CD4-positive, alpha-beta T cell treated with Interleukin-4 for 1 hour (primary cell): ENCODE data around the gene MROH2A.
A peak's percentile ranks its signal among the peaks of the same experiment; 100 is the strongest.

Source experiments
- DNase-seq, 2 donors: peaks; one replicate each; pipeline ENCODE4 v3.0.0-alpha.2; 2020 to 2022

Gene MROH2A

GRCh38 chr2:233836359-233836758 is 58.2 kb downstream of the MROH2A start:
- no peak for DNase-seq

DNA sequence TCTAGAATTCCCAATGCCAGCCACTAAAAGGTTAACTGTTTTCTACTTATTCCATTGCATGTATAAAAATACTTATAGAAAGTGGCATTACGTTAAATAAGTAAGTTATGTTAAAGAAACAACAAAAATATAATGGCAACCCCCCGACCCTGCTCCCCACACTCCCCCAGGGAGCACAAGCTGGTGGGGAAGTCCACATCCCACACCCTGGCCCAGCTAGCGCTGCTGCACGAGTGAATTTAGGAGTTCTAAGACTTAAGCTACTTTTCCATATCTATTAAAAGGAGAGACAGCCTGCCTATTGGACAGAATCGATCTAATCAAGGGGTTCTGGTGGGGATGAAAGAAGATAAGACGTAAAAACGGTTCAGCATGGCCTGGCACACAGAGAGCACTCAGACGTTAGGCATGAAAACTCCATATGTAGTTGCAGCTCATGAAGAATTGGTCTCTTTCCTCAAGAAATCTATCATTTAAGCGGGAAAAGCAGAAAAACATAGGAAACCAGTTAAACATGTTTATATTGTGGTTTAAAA is 59.6 kb downstream of the MROH2A start:
- no peak for DNase-seq

DNA sequence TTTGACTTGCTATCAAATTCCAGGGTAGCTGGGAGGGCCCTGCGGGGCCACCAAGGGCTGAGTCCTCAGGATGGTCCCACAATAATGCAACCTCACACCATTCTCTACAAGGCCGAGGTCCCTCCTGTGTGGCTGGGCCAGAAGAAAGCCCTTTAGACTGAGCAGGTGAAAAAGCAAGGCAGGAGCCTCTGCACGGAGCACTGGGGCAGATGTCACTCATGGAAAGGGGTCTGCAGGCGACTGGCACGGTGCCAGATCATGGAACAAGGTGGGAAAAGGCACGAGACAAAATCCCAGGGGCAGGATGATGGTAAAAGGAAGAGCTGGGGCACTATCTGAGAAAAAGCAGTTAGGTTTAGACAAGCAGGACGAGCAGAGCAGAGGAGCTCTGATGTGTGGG is 60.1 kb downstream of the MROH2A start:
- no peak for DNase-seq

DNA sequence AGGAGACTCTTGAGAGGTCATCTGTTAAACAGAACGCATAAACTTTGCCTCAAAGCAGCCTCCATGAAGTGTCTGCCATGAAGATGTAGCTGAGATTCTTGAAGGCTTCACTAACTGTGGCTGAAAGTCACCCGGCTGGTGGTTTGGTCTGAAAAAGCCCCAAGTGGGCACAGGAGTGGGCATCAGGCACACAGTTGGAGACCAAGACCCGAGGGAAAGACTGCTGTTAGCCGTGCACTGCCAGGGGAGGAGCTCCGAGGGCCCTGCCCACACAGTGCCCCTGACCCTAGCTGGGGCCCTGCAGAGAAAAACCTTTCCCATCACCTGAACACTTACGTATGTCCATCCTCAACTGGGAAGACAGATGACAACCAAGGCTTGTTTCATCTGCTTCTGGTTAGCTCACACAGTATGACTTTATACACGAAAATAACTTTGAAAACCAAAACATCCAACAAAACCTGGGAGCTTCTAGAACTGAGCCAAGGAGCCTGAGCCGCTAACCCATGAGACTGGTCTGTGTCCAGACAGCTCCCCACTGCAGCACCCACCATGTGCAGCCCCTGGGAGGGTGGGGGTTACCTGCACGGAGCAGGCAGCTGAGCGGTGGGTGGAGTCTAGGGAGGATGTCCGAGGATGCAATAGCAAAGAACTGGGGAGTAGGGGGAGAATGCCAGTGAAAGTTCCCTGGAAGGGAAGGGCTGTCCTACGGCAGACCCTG is 60.8 kb downstream of the MROH2A start:
- no peak for DNase-seq

GRCh38 chr2:233839447-233839820 is 61.3 kb downstream of the MROH2A start:
- no peak for DNase-seq

GRCh38 chr2:233840520-233840919 is 62.4 kb downstream of the MROH2A start:
- DNase-seq: no peak

GRCh38 chr2:233841183-233841582 is 63.1 kb downstream of the MROH2A start:
- no peak for DNase-seq

GRCh38 chr2:233844064-233844807 is 66.1 kb downstream of the MROH2A start:
- no peak for DNase-seq

DNA sequence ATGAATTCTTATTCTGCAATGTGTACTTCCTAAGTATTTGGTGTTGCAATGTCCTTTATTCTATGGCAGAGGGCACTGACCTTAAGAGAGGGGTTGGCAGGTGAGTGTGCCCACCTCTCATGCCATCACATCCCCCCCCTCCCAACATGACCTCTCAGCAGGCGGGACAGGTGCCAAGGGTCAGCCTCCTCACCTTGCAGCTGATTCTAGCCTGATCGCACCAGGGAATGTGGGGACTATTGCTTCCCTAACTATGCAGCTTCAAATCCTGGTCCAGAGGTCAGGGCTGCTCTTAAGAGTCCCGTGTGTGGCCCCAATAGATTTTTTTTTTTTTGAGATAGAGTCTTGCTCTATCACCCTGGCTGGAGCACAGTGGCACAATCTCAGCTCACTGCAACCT is 66.7 kb downstream of the MROH2A start:
- DNase-seq: no peak

DNA sequence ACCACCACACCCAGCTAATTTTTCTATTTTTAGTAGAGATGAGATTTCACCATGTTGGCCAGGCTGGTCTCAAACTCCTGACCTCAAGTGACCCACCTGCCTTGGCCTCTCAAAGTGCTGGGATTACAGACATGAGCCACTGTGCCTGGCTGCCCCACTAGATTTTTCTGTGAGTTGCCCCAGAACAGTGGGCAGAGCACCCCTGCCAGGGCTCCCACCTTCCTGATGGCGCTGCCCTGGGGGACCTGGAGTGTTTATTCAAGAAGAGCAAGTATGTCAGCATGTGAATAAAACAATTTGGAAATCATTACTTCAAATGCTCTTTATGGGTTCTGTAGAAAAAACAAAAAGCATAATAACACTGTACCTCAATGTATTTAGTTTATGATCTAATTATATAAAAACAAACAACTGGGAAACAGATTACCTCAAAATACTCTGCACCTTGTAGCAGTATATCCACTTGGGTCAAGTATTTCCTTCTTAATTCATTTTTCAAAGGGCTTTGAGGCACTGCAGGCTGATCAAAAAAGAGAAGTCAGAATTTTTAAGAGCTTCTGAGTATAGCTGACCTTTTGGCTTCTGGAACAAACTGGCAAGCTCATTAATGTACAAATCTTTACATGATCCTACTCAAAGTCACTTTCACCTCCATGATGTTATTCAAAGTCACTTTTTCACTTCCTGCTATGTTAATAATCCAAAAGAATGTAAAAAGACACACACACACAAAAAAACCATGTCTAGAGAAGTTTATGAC is 67.4 kb downstream of the MROH2A start:
- DNase-seq: no peak

DNA sequence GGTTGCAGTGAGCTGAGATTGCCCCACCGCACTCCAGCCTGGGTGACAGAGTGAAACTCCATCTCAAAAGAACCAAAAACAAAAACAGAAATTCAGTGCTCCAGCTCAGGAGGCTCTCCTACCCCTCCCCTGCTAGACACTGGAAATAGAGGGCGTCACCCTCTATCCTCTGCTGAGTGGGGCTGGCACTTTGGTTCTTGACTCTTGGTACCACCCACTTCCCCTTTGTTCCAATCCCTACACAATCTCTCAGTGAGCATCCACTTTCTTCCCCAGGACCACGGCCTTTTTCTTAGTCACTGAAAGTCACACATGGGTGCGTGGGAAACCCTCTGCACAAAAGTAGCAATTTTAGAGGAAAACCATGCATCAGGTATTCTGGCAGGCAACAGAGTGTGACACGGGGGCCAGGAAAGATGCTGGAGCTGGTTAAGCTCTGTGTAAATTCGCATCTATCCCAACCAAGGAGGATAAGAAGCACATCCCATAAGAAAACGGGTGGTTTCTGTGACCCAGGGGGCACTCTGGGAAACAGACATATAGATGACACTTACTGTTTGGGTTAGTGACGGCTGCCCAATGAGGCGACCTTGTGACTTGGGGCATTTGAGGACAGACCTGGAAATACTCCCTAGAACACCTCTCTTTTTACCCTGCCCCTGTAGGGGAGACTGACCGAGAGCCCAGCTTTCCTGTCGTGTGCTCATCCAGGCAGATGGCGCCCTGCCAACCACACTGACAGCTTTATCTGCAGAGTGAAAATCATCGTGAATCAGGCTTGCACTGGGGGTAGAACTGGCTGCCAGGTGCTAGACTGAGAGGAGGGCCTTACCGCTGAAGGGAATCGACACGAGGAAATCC is 68.5 kb downstream of the MROH2A start:
- no peak for DNase-seq

DNA sequence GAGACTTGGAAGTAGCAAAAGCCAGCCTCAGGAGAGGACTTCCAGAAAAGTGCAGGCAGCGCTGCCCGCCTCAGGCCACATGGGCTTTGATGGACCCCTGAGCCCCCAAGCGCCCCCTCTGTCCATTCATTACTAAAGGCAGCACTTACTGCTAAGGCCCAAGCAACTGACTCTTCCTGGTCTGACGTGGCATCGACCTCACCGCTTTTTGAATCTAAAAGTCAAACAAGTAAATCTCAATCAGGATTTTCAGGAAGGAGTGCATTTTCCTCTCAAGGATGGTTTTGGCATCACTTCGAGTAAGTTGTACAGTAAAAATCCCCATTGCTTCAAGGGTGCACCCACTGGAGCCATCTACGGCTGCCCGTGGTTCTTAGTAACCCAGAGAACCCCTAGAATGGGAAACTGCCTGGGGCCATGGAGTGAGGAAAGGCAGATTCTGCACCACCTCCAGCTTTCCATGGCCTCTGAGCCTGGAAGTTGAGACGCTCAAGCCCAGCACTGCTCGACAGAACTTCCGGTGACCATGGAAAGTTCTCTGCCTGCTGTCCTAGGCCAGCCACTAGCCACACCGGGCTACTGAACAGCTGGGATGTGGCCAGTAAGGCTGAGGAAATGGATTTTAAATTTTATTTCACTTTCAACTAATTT is 69.2 kb downstream of the MROH2A start:
- DNase-seq: no peak

GRCh38 chr2:233848276-233848675 is 70.1 kb downstream of the MROH2A start:
- DNase-seq: no peak

DNA sequence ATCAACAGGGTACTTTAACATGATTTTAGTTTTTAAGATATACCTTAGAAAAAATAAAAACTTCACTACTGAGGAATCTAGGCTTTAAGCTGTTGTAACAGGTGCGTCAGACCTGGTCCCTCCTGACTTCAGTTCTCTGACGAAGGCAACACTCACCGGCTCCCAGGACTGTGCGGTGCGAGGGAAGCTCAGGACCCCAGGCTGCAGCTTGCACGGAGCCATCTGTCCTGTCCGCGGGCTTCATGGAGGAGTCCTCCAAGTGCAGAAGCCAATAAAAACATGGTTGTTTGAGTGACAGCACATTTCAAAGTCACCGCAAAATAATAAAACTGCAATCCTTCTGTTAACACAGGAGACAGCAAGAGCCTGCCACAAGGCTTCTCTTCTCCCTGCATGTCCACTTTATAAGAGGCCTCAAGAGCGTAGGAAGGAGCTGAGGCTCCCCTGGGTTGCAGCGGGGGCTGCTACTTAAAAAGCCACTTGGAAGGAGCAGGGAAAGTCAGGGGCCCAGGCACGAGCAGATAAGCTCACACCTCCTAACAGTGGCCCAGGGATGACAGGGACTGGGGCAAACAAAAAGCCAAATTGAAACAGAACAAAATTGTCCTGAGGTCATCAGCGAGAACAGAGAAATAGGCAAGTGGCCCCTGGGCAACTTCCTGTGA is 71.6 kb downstream of the MROH2A start:
- DNase-seq: no peak

DNA sequence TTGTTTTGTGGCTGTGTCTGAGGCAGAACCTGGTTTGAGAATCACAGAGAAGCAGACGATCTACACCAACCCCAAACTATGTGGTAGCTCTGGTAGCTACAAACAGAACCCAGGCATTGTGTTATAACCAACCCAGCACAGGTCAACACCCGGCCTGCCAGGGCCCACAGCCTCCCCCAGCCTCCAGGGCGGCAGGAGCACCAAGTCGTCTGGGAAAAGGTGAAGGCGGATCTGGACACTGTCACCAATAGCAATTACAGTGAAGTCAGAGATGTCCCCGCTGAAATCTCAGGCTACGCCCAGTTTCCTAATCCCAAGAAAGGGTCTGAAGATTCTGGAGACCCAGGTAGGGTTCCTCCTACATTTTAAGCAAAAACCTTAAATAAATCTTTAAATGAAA is 72.6 kb downstream of the MROH2A start:
- no peak for DNase-seq

DNA sequence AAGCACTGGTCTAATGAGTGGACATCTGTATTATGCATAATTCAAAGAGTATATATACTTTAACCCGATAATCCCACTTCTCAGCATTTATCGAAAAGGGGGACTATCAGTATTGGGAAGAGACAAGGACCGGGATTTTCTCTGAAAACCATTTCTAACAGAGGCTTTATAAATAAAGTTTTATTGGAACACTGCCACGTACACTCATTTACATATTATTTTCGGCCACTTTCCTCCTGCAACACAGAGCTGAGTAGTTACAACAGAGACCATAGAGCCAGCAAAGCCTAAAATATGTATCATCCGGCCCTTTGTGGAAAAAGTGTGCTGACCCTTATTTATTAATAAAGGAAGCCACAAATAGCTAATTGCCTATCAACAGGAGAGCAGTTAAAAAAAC is 73.0 kb downstream of the MROH2A start:
- no peak for DNase-seq

DNA sequence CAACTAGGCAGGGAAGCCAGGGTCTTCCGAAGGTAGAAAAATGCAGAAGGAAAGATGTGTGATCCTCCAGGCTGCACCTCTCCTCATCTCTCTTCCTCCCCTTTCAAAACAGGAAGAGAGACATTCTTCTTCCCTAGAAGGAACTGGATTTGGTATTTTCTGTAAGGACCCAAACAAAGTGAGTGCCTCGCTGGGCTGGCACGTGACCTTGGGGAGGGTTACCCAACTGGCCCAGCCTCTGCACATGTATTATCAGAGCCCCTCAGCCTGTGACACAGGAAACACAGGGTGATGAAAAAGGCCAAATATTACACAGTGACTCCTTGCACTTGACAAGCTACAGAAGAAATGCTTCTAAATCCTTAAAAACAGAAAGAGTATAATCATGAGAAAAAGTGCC is 73.9 kb downstream of the MROH2A start:
- DNase-seq: no peak

- DNase-seq: no peak
Measured at GRCh38 chr2:233853353-233853752, 75.2 kb downstream of the MROH2A start.

DNA sequence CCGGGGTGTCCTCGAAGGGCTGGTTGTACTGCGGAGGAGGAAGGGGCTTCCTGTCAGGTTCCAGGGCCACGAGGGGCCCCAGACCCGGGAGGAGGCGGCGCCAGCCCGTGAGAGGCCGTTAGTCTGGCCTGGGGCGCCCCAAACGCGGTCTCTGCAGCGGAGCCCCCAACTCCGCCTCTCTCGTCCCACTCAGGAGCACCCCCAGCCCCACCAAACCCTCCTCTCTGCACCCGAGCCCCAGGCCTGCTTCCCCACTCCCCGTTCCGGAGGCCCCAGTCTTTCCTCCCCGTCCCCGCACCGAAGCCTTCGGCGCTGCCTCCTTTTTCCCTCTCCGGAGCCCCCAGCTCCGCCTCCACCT is 75.7 kb downstream of the MROH2A start:
- DNase-seq: no peak

DNA sequence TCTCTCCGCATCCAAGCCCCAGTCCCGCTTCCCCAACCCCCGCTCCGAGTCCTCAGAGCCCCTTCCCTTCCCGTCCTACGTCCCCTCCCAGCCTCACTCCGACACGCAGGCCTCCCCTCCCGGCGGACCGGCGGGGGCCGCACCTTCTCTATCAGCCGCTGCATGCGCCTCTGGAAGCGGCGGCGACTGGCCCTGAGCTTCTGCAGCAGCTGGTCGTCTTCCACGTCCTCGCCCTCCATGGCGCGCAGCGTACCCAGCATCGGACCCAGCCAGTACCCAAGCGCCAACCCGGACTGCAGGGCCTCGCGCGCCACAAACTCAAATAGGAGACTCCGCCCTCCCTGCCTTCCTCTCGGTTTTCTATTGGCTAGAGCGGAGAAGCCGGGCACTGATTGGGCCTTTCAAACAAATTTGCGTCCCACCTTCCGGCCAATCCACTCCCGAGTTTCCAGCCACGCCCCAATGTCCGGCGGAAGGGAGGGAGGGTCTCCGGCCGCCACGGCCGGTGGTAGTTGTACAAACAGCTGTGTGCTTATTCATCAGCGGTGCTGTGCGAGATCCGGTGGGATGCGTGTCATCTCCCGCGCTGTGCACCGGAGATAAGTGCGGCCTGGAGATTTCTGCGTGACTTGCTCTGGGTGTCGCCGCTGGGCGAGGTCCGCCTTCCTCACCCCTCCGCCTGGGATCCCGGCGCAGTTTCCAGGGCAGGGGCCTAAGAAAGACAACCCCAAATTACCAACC is 76.3 kb downstream of the MROH2A start, which contains the start of gene HJURP:
TSS of gene HJURP (minus strand) at position 295 of the 741 bp plus-strand sequence. CDS start at position 260, 35 bp downstream.
- DNase-seq: peak; percentile 91 to 94

DNA sequence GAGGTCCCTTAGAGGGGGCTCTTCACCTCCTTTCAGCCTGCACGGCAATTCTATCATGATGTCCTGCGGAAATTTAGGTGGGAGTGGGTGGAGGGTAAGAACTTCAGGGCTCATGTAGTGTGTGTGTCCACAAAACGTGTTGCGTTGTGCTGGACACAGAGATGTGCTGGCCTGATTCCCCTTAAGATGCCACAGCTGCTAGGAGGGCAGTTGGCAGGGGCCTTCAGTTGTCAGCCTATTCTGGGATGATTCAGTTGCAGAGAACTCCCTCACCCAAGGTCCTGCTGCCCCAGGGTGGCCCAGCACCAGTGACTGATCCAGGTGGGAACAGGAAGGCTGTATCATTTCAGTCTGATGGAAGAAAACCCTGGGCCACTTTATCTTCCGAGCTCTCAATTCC is 77.2 kb downstream of the MROH2A start:
- DNase-seq: no peak
